DND-41 (cell line): Measurements from ENCODE around the gene PDXDC1.
"Not testable (repeated sequence)": the region's sequence is repeated elsewhere in the genome, so short reads cannot be mapped to it uniquely, and the experiment has no call there.

ENCODE experiments used
- EZH2 ChIP-seq: IDR thresholded peaks from 3 replicates; pipeline ENCODE4 v1.6.1; 2012; ENCODE audit warnings: borderline replicate concordance, low read depth, mild to moderate bottlenecking, moderate library complexity, low read length, inconsistent platforms; ENCODE audit not compliant: severe bottlenecking
- TF ChIP-seq, protein P1 (sequence below): IDR thresholded peaks from 2 replicates; pipeline ENCODE4 v1.5.1; 2012; ENCODE audit warnings: borderline replicate concordance, low read length, moderate library complexity, mild to moderate bottlenecking; ENCODE audit not compliant: poor library complexity, severe bottlenecking; ENCODE audit errors: extremely low read depth

DNA sequence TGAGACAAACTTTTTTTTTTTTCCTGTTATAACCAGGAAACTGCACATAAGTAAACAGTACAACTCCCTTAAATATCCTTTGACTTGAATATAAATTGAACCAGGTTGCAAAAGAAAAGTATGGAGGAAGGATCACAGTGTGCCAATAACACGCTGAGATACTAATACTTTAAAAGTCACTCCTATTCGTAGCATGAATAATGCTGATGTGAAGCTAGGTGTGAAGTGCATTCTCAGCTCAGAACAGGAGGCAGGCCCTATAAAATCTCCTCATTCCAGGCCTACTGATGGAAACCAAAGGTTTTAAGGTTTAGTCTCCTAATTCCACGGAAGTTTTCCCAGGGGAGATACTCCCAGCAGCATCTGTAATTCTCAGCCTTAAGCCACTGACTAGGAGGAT is 25.0 kb downstream of the PDXDC1 start:
- TF ChIP-seq, protein P1, sequence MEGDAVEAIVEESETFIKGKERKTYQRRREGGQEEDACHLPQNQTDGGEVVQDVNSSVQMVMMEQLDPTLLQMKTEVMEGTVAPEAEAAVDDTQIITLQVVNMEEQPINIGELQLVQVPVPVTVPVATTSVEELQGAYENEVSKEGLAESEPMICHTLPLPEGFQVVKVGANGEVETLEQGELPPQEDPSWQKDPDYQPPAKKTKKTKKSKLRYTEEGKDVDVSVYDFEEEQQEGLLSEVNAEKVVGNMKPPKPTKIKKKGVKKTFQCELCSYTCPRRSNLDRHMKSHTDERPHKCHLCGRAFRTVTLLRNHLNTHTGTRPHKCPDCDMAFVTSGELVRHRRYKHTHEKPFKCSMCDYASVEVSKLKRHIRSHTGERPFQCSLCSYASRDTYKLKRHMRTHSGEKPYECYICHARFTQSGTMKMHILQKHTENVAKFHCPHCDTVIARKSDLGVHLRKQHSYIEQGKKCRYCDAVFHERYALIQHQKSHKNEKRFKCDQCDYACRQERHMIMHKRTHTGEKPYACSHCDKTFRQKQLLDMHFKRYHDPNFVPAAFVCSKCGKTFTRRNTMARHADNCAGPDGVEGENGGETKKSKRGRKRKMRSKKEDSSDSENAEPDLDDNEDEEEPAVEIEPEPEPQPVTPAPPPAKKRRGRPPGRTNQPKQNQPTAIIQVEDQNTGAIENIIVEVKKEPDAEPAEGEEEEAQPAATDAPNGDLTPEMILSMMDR, result not testable (repeated sequence)
- not testable (repeated sequence) for TF ChIP-seq EZH2
